GM18951 (cell line): Measurements from ENCODE around the gene PRKCH.

ENCODE experiments used
- POLR2A ChIP-seq: IDR thresholded peaks from 4 replicates; pipeline ENCODE4 v1.6.1; 2011; ENCODE audit warnings: mild to moderate bottlenecking; ENCODE audit not compliant: insufficient read length, insufficient read depth; ENCODE audit errors: extremely low read depth
- in situ Hi-C: fragments of 300-500 bp; cut with MboI; formaldehyde crosslinking; loops from one replicate; pipeline ENCODE4 v1.12.0; 2022; ENCODE audit warnings: low sequenced_read_pairs, mixed read lengths, inconsistent platforms; ENCODE audit not compliant: unreplicated experiment

The PRKCH gene

DNA sequence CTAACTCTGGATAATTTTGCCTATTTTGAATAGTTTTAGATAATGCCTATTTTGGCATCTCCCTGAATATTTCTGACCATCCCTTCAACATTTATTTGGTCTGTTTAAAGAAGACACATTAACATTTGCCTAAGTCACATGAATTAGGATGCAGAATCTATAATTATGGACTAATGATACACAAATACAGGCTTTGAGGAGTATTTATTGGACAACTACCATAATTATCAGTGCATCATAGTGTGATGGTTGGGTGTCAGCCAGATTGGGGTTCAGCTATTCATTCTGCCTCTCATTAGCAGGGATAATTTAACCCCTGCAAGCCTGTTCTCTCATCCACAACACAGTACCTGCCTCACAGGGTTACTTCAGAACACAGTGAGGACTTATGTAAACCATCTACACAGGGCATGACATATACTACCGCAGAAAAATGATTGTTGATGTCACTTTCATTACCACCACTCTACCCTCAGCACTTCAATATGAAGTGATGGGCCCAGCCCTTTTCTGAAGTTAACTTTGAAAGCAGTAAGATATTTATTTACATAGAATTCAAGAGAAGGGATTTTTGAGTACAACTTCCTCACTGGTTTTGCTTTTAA, 14.4 kb downstream of the PRKCH start:
- in situ Hi-C loops, result no loop called here

DNA sequence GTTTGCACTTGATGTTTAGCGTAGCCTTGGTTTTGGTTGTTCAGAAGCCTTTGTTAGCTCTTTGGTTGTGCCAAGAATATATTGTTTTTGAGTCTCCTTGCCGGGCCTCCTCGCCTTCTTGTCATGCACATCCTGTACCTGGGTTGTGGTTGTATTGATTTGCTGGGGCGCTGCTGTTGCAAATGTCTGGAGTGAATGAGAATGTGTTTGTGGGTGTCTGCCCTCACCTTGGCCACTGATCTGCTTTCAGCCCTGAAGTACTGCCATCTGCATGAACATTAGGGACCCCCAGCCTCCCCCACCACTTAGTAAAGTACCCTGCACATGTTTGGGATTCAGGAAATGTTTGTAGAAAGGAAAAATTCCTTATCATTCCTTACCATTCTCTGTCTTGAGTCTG, 16.5 kb downstream of the PRKCH start:
- TF ChIP-seq POLR2A, result no peak

More for the DNA sequence above, 14.4 kb downstream of the PRKCH start:
- no peak for TF ChIP-seq POLR2A

DNA sequence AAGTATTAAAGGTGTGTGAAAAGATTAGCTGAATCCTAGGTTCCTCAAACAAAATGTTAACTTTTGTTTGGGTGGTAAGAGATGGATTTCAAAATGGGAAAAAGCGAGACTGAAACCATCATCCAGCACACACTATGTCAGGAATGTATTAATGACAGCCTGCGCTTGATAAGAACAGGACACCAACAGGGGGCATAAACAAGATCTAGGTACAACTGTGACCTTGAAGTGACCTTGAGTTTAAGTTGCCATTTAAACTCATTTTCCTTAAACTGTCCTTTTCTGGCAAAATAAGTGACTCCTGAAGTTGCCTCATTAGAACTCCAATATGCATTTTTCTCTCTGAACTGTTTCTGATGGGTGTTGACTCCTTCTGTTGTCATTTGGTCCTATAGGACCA, 17.1 kb downstream of the PRKCH start:
- no peak for TF ChIP-seq POLR2A
- in situ Hi-C loops, result no loop called here

More for the DNA sequence above, 16.5 kb downstream of the PRKCH start:
- in situ Hi-C loops, result no loop called here

DNA sequence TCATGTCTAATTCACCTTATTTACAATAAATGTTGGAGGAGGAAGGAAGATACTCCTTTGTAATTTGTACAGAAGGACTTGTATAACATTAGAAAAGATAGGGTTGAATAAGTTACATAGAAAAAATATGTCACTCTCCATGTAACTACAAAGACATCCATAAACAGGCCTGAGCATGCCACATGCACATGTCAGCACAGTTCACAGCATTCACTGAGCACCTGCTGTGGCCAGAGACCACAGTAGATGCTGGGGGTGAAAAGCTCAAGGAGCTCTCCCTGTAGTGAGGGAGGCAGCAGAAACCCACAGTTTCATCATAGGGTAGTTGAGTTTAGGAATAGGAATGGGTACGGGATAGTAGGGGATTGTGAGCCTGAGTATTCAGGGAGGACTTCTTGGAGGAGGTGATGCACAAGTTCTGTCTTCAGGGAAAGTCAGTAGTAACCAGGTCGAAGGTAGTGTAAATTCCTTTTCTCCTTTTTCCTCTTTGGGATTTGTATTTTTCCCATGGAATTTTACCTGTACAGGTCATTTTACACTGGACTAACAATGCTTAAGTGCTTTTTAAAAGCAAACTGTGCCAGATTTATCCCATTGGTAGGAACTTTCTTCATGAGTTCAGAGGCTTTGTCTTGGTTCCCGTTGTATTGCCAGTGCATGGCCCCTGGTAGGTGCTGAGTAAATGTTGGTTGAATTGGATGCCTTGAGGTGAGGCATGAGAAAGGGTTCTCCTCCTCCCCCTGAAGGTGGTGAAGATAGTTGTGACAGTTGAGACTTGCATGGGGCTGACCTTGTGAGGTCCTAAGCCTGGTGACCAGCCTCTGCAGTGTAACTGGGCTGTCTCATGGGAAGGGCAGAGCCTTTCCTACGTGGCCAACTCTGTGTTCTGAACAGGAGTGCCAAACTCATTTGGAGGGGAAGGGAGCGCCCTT, 20.2 kb downstream of the PRKCH start:
- in situ Hi-C loops, result no loop called here
- no peak for TF ChIP-seq POLR2A

DNA sequence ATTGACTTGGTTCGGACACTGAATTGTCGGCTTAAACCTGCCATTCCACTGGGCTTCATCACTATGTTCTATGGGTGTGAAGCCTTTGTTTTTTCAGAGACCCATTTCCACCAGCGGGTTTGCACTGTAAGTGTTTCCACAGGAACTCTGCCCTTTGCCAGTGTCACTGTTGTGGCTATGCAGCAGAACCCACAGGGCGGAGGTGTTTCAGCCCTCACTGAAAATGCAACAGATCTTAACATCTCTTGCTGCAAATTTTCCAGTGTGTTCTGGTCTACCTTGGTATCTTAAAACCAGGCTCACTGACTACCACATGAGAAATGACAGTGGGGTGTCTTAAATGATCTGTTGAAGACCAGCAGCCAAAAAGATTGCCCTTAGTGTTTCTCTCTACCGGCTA, 21.1 kb downstream of the PRKCH start:
- TF ChIP-seq POLR2A, result no peak
- in situ Hi-C loops, result no loop called here

DNA sequence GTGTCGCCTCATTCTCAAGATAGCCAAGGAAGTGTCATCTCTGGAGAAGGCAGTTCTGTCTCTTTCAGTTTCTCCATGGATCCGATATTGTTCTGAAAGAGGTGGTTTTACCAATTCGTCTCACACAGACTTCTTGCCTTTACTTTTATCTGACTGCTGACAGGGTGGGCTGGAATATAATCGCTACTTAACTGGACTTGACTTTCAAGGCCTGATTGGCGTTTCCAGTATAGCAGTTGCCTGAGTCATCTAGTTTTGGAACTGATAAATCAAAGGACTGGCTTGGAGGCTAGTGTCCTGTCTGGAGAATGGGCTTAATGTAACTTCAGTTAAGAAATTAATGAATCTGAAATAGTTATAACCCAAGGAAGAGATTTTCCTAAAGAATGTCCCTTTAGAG, 21.6 kb downstream of the PRKCH start:
- in situ Hi-C loops, result no loop called here

DNA sequence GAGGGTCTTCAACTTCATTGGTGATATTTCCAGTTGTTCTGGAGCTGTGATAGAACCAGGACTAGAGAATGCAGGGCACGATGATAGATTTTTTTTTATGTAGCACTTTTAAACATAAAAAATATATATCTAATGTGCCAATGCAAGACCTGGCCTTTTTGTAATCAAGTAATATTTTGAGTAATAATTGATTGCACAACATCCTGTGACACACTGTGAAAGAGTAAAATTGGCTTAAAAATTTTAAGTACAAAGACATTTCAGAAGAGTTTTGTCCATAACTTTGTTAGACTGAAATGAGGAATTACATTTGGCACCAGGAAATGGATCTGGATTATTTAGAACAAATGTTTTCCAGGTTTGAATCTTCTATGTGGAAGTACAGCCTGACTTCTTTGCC, 22.1 kb downstream of the PRKCH start:
- in situ Hi-C loops, result no loop called here
- no peak for TF ChIP-seq POLR2A

More for the DNA sequence above, 21.6 kb downstream of the PRKCH start:
- TF ChIP-seq POLR2A, result no peak

DNA sequence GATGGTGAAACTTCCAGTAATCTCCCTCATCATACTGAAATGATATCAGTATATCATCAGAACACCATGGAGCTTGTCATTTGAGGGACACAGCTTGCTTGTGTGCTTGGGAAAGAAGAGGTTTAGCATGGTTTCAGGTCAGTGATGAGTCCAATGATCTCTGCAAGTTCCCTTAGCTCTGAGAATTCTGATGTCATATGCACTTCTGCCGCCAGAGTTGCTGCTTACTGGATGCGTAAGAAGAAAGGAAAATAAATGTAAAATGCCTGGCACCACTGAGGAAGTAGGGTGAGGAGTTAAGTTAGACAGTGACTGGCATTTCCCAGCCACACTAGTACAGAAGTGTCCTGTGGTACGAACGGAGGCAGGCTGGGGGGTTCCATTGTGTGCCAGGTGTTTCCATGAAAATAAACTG, 22.6 kb downstream of the PRKCH start:
- no peak for TF ChIP-seq POLR2A
- in situ Hi-C loops, result no loop called here

DNA sequence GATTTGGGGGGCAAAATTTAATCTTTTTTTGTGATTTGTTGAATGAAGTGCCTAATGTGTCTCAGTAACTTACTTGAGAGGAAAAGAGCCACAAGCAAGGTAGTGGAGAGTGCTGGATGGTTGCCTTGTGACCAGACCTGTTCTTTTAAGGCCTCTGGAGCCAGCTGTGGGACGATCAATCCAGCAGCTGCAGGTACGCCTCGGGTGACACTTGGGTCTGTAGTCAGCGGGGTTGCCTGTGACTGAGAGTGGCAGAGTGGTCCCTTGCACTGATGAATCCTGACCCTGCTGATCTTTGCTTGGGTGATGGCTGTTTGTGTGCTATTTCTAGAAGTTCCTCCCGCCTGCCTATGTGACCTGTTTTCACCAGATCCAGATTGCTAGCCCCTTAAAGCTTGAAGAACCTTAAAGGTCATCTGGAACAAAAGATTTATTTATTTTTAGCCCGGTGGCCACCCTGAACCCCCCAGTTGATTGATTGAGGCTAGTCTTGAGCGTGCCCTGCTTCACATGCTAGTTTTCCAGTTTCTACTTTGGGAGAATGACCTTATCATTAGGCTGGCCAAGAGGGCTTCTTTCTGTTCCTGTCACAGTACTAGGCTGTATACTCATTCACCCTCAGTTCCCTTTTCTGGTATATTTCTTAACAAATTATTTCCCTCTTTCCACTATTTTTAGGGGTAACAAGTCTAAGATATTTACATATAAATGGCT, 23.2 kb downstream of the PRKCH start:
- TF ChIP-seq POLR2A, result no peak
- in situ Hi-C loops, result no loop called here

DNA sequence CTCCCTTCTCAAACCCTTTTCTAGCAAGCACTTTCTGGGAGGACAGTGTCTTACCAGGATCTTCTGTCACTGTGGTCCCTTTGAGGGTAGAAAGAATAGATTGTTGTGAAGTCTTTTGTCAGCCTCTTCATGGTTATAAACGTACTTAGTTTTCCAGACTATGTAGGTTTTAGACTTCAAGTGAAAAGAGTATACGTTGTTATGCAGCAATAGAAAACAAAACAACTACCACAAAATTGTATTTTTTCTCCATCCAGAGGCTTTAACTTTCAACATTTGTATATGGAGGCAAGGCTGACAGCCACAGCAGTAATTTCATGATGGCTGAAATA, 23.7 kb downstream of the PRKCH start:
- in situ Hi-C loops, result no loop called here
- no peak for TF ChIP-seq POLR2A

DNA sequence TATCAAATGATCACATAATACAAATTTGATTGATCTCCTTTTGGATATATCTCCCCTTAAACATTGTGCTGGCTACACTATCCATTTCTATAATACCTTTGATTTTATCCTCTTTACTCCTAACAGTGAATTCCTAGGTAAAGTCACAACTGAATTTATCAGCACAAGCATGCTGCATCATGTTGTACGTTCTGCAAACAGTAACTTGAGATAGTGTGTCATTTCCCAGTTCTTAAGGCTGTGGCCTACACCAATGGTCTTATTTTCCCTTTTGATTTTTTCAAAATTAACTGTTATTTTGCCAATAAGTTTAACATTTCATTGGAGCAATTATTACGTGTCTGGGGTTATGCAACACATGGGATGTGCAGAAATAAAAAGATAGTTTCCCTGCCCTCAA, 24.8 kb downstream of the PRKCH start:
- in situ Hi-C loops, result no loop called here
- no peak for TF ChIP-seq POLR2A

DNA sequence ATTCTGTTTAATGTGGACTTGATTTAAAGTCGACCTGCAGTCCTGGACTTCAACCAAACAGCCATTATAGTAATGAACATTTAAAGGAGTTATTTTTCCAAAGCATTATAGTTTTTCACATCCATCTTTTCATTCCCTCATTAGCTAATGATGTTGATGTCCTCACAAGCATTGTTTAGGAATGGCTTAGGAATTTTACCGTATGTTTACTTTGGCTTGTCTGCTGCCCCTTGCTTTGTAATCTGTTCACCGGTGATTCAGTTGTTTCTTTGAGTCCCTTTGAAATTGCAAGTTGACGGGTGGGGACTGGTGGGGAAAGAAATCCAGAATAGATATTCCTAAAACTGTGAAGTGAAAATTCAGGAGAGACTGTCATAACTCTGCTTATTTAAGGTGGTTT, 25.4 kb downstream of the PRKCH start:
- in situ Hi-C loops, result no loop called here
- no peak for TF ChIP-seq POLR2A

DNA sequence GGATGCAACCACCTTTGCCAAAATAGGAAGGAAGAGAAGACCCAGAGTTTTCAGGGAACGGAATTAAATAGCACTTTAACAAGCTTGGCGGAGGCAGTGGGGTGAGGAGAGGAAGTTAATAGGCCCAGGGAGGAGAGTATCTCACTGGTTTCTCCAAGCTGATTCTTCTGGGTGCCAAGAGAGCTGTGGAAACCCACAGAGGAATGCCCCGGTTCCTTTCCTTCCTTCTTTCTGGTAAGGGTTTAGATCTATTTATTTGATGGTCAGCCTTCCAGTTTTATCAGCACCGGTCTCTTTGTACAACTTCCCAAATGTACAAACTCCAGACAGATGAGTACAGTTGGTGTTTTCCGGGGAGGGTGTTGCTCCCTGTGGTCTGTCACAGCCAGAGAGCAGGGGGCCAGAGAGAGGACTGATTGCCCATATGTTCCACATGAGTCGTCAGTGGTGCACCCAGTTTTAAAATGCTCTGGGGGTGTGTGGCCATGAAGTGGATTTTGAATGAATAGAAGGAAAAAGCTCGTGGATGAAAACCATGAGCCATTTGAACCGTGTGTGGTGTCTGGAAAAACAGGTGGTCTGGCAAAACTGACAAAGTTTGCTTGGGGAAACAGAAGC, 26.6 kb downstream of the PRKCH start:
- in situ Hi-C loops, result no loop called here
- TF ChIP-seq POLR2A, result no peak
